Measurements from ENCODE around the gene EEF1G.

- TF ChIP-seq CTCF (IDR thresholded peaks at IDR 0.05) (no peak), ZFX (IDR thresholded peaks at IDR 0.05; ENCODE audit: borderline replicate concordance) (no peak)
Observed at GRCh38 chr11:62538470-62539237, 35.0 kb downstream of the EEF1G start.

Measured in 22Rv1 (cell line).